Type B pancreatic cell (in vitro differentiated cells): ENCODE measurements around the gene SERINC2. TPM values are rescaled to one million over a fixed set of nuclear protein-coding genes. Genes with fewer than 3 reads are reported as not detected.
"Not testable (repeated sequence)": the region's sequence is repeated elsewhere in the genome, so short reads cannot be mapped to it uniquely, and the experiment has no call there.

ENCODE experiments used
- DNase-seq: peaks from one replicate; pipeline ENCODE4 v3.0.0; 2021; ENCODE audit warnings: mixed read lengths; ENCODE audit not compliant: unreplicated experiment; ENCODE audit errors: extremely low spot score
- H3K27ac Mint-ChIP-seq: 2 replicates; pipeline ENCODE4 v1.8.0; 2021; ENCODE audit warnings: mild to moderate bottlenecking, mixed read lengths
- H3K27me3 Mint-ChIP-seq: 2 replicates; pipeline ENCODE4 v1.8.0; 2021; ENCODE audit warnings: mixed read lengths
- H3K36me3 Mint-ChIP-seq: 2 replicates; pipeline ENCODE4 v1.8.0; 2021; ENCODE audit warnings: mixed read lengths
- H3K4me1 Mint-ChIP-seq: one replicate; pipeline ENCODE4 v1.8.0; 2021; ENCODE audit warnings: mixed read lengths; ENCODE audit not compliant: unreplicated experiment
- H3K4me3 Mint-ChIP-seq: 2 replicates; pipeline ENCODE4 v1.8.0; 2021; ENCODE audit warnings: mild to moderate bottlenecking, mixed read lengths
- H3K9me3 Mint-ChIP-seq: 2 replicates; pipeline ENCODE4 v1.8.0; 2021; ENCODE audit warnings: mixed read lengths
- CTCF ChIP-seq: fragments of 200-600 bp; sonication (generic); conservative IDR thresholded peaks from 2 replicates; pipeline ENCODE4 v1.5.0; 2021; ENCODE audit warnings: antibody characterized with exemption, mild to moderate bottlenecking
- total RNA-seq: library from RNA; stranded (reverse); gene quantifications from 2 replicates; pipeline ENCODE4 v1.2.1, GENCODE V29; 2021; ENCODE audit warnings: low replicate concordance

The SERINC2 gene
- total RNA-seq, 1 donor from 2014 or later = 77.7 TPM

GRCh38 chr1:31427322-31427721 is 14.3 kb downstream of the SERINC2 start:
- DNase-seq = no peak
- H3K27me3 Mint-ChIP-seq = no peaks in the 10 kb centered on the region
- H3K36me3 Mint-ChIP-seq = peaks cover 1% of the 10 kb centered on the region
- H3K9me3 Mint-ChIP-seq = no peaks in the 10 kb centered on the region
- peaks cover 12% of the 10 kb centered on the region for H3K4me1 Mint-ChIP-seq
- H3K4me3 Mint-ChIP-seq = no peak overlapping the region
- H3K27ac Mint-ChIP-seq = no peak overlapping the region
- TF ChIP-seq CTCF = no peak

GRCh38 chr1:31428436-31429221 is 15.6 kb downstream of the SERINC2 start:
- no peak for TF ChIP-seq CTCF
- Mint-ChIP-seq H3K36me3 (peaks cover 8% of the 10 kb centered on the region), H3K27ac (no peak overlapping the region), H3K4me3 (no peak overlapping the region), H3K4me1 (peaks cover 4% of the 10 kb centered on the region), H3K27me3 (no peaks in the 10 kb centered on the region), H3K9me3 (no peaks in the 10 kb centered on the region)
- DNase-seq = no peak

GRCh38 chr1:31429583-31429982 is 16.6 kb downstream of the SERINC2 start:
- peaks cover 8% of the 10 kb centered on the region for H3K36me3 Mint-ChIP-seq
- no peak for DNase-seq
- peaks cover 4% of the 10 kb centered on the region for H3K4me1 Mint-ChIP-seq
- H3K9me3 Mint-ChIP-seq = no peaks in the 10 kb centered on the region
- H3K4me3 Mint-ChIP-seq = no peak overlapping the region
- TF ChIP-seq CTCF = no peak
- no peak overlapping the region for H3K27ac Mint-ChIP-seq
- no peaks in the 10 kb centered on the region for H3K27me3 Mint-ChIP-seq

GRCh38 chr1:31431351-31432257 is 18.6 kb downstream of the SERINC2 start:
- H3K27me3 Mint-ChIP-seq, H3K4me3 Mint-ChIP-seq, H3K4me1 Mint-ChIP-seq, H3K27ac Mint-ChIP-seq, H3K36me3 Mint-ChIP-seq, DNase-seq, H3K9me3 Mint-ChIP-seq: not testable (repeated sequence)

- no peaks in the 10 kb centered on the region for H3K9me3 Mint-ChIP-seq
- H3K4me3 Mint-ChIP-seq = no peak overlapping the region
- H3K27ac Mint-ChIP-seq = peak overlapping the region; percentile 22
- H3K27me3 Mint-ChIP-seq = no peaks in the 10 kb centered on the region
- peaks cover 8% of the 10 kb centered on the region for H3K36me3 Mint-ChIP-seq
- TF ChIP-seq CTCF = no peak
- DNase-seq = no peak
- H3K4me1 Mint-ChIP-seq = peaks cover 4% of the 10 kb centered on the region
These were observed 19.8 kb downstream of the SERINC2 start for GRCh38 chr1:31432592-31433395.
